ENCODE data around the gene GDPD5.

The GDPD5 gene

GRCh38 chr11:75470476-75471080 is 55.2 kb downstream of the GDPD5 start:
- Histone ChIP-seq H3K4me1 (ENCODE audit: insufficient read depth, low read length) (peaks cover 10% of the 10 kb centered on the region), H3K27ac (ENCODE audit: low read length) (no peak overlapping the region), H2AFZ (ENCODE audit: low read depth, low read length) (no peak overlapping the region), H3K9me3 (ENCODE audit: insufficient read depth, low read length, severe bottlenecking) (no peaks in the 10 kb centered on the region), H3K79me2 (ENCODE audit: insufficient read depth, low read length) (no peaks in the 10 kb centered on the region), H3K4me3 (ENCODE audit: low read depth in 1 of 2, low read length in 2 of 2) (no peak overlapping the region), H3K9ac (ENCODE audit: low read depth, low read length) (no peak overlapping the region), H3K27me3 (ENCODE audit: insufficient read depth, low read length, poor library complexity) (no peaks in the 10 kb centered on the region), H4K20me1 (ENCODE audit: insufficient read depth, low read length) (no peaks in the 10 kb centered on the region), H3K4me2 (ENCODE audit: insufficient read depth, low read length) (no peak overlapping the region), H3K36me3 (ENCODE audit: insufficient read depth, low read length) (no peaks in the 10 kb centered on the region)
- DNase-seq, result no peak
- TF ChIP-seq, protein P1, sequence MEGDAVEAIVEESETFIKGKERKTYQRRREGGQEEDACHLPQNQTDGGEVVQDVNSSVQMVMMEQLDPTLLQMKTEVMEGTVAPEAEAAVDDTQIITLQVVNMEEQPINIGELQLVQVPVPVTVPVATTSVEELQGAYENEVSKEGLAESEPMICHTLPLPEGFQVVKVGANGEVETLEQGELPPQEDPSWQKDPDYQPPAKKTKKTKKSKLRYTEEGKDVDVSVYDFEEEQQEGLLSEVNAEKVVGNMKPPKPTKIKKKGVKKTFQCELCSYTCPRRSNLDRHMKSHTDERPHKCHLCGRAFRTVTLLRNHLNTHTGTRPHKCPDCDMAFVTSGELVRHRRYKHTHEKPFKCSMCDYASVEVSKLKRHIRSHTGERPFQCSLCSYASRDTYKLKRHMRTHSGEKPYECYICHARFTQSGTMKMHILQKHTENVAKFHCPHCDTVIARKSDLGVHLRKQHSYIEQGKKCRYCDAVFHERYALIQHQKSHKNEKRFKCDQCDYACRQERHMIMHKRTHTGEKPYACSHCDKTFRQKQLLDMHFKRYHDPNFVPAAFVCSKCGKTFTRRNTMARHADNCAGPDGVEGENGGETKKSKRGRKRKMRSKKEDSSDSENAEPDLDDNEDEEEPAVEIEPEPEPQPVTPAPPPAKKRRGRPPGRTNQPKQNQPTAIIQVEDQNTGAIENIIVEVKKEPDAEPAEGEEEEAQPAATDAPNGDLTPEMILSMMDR (IDR thresholded peaks at IDR 0.05; ENCODE audit: borderline replicate concordance, extremely low read depth, low read length, poor library complexity, severe bottlenecking), result no peak
- TF ChIP-seq EZH2 (IDR thresholded peaks at IDR 0.05; ENCODE audit: borderline replicate concordance, low read depth, low read length, severe bottlenecking), result no peak
- no peak for ATAC-seq (ENCODE audit: insufficient read depth, low read depth)

DNA sequence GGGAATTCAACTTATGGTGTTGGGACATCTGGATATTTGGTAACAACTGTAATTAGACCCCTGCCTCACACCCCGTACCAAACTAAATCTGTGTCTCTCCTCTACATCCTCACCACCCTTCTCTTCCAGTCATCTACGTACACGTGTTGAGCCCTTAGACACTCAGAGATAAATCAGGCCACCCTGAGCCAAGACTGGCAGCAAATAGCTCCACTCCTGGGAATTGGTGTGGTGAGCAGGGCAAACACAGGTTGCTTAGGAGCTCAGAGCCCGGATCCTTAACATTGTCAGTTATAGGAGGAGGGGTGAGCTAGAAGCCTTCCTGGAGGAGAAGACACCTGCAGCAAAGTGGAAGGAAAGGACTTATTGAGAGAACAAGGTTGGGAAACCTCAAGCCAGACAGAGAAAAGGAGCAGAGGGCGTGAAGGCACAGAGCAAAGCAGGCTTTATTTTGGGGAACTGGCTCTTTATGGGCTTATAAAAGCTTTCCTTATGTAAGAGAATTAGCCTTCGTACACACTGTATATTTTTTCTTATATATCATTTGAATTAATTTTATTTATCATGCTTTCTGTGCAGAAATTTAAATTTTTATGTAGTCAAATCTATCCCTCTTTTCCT is 55.8 kb downstream of the GDPD5 start:
- H3K27ac ChIP-seq (ENCODE audit: low read length), result no peak overlapping the region
- DNase-seq (no peak), ATAC-seq (ENCODE audit: insufficient read depth, low read depth) (no peak)
- no peaks in the 10 kb centered on the region for H3K9me3 ChIP-seq (ENCODE audit: insufficient read depth, low read length, severe bottlenecking)
- H3K4me2 ChIP-seq (ENCODE audit: insufficient read depth, low read length), result no peak overlapping the region
- H2AFZ ChIP-seq (ENCODE audit: low read depth, low read length), result no peak overlapping the region
- no peaks in the 10 kb centered on the region for H3K79me2 ChIP-seq (ENCODE audit: insufficient read depth, low read length)
- no peaks in the 10 kb centered on the region for H3K36me3 ChIP-seq (ENCODE audit: insufficient read depth, low read length)
- H4K20me1 ChIP-seq (ENCODE audit: insufficient read depth, low read length), result no peaks in the 10 kb centered on the region
- H3K27me3 ChIP-seq (ENCODE audit: insufficient read depth, low read length, poor library complexity), result no peaks in the 10 kb centered on the region
- TF ChIP-seq, protein P1 (IDR thresholded peaks at IDR 0.05; ENCODE audit: borderline replicate concordance, extremely low read depth, low read length, poor library complexity, severe bottlenecking), result no peak
- TF ChIP-seq EZH2 (IDR thresholded peaks at IDR 0.05; ENCODE audit: borderline replicate concordance, low read depth, low read length, severe bottlenecking), result no peak
- H3K9ac ChIP-seq (ENCODE audit: low read depth, low read length), result no peak overlapping the region
- H3K4me1 ChIP-seq (ENCODE audit: insufficient read depth, low read length), result peaks cover 3% of the 10 kb centered on the region
- H3K4me3 ChIP-seq (ENCODE audit: low read depth in 1 of 2, low read length in 2 of 2), result no peak overlapping the region

DNA sequence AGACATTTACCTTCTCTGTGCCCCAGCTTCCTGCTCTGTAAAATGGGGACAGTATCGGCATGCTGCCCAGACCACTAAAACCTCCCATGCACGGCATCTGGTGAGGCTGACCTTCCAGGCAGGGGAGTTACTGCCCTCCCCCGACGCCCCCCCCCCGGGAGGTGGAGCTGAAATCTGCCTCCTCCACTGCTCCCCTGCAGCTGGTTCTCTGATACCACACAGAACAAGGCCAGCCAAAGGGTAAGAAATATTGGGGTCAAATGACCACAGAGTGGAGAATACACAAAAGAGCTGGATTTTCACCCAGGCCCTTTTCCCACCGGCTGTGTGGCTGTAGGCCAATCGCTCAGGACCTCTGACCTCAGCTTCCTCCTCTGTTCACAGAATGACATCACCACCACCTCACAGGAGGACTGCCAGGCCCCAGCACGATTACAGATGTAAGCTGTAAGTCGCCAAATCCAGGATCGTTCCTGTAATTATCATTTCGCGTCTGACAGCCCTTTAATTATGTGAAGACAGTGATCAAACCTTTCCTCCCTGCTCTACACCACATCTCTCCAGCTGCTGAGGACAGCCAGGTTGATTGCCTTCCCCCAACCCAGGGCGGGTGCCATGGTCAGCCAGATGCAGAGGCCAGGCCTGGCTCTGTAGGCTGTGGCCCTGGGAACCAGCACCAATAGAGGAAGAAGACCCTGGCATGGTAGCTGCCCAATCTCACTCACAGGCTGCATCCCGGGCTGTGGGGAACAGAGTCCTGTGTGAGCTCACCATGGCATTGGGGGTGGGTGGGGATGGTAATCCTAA is 57.0 kb downstream of the GDPD5 start:
- ATAC-seq (ENCODE audit: insufficient read depth, low read depth) (no peak), DNase-seq (no peak)
- H2AFZ ChIP-seq (ENCODE audit: low read depth, low read length), result no peak overlapping the region
- H4K20me1 ChIP-seq (ENCODE audit: insufficient read depth, low read length), result no peaks in the 10 kb centered on the region
- no peaks in the 10 kb centered on the region for H3K36me3 ChIP-seq (ENCODE audit: insufficient read depth, low read length)
- no peak overlapping the region for H3K4me3 ChIP-seq (ENCODE audit: low read depth in 1 of 2, low read length in 2 of 2)
- H3K79me2 ChIP-seq (ENCODE audit: insufficient read depth, low read length), result no peaks in the 10 kb centered on the region
- H3K4me1 ChIP-seq (ENCODE audit: insufficient read depth, low read length), result no peaks in the 10 kb centered on the region
- TF ChIP-seq EZH2 (IDR thresholded peaks at IDR 0.05; ENCODE audit: borderline replicate concordance, low read depth, low read length, severe bottlenecking), result no peak
- TF ChIP-seq, protein P1 (IDR thresholded peaks at IDR 0.05; ENCODE audit: borderline replicate concordance, extremely low read depth, low read length, poor library complexity, severe bottlenecking), result no peak
- no peaks in the 10 kb centered on the region for H3K27me3 ChIP-seq (ENCODE audit: insufficient read depth, low read length, poor library complexity)
- H3K4me2 ChIP-seq (ENCODE audit: insufficient read depth, low read length), result no peak overlapping the region
- no peak overlapping the region for H3K9ac ChIP-seq (ENCODE audit: low read depth, low read length)
- no peak overlapping the region for H3K27ac ChIP-seq (ENCODE audit: low read length)
- no peaks in the 10 kb centered on the region for H3K9me3 ChIP-seq (ENCODE audit: insufficient read depth, low read length, severe bottlenecking)
